Measurements from ENCODE around the gene ZNF425. TPM values are rescaled to one million over a fixed set of nuclear protein-coding genes. Genes with fewer than 3 reads are reported as not detected.

ZNF425 gene
- total and polyA plus RNA-seq, 9 of the 15 experiments (the other 6 are each of a cell fraction or from before 2014, with no cell fraction given): 0.03 to 0.89 (median 0.54) TPM

DNA sequence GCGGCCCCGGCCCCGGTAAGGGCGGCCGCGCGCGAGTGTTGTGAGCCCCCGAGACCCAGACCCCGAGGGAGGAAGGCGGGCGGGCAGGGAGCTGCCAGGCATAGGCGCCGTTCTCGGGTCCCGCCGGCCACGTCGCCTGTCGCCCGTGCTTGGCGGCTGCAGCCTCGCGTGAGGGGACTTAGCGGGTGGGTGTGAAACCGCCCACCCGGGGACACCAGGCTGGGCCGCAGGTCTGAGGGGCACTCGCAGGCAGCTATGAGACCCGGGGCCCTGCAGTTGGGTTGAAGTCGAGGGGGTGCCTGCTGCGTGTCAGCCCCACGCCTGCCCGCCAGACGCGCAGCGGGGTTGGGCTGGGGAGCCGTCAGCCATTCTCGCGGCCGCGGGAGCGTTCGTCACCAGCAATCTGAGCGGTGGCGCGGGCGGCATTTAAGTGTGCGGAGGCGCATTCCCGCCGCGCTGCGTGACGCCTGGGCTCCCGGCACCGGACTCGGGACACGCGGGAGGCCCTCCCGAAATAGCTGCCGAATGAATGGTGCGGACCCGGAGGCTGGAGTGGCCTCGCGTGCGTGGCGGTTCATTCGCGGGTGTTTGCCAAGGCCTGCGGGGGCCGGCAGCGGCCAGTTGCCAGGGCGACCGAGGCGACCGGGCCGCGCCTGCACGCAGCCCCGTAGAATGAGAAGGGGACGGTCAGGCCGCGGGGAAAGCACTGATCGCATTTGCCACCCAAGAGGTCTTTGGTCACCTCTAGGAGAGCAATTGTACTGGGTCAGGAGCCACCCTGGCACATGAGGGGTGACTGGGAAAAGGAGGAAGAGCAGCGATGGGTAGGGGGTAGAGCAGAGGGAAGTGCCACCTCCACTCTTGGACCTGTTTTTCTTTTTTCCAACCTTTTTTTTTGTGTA, 21.9 kb upstream of the ZNF425 start (continued):
- TF ChIP-seq, protein P1, sequence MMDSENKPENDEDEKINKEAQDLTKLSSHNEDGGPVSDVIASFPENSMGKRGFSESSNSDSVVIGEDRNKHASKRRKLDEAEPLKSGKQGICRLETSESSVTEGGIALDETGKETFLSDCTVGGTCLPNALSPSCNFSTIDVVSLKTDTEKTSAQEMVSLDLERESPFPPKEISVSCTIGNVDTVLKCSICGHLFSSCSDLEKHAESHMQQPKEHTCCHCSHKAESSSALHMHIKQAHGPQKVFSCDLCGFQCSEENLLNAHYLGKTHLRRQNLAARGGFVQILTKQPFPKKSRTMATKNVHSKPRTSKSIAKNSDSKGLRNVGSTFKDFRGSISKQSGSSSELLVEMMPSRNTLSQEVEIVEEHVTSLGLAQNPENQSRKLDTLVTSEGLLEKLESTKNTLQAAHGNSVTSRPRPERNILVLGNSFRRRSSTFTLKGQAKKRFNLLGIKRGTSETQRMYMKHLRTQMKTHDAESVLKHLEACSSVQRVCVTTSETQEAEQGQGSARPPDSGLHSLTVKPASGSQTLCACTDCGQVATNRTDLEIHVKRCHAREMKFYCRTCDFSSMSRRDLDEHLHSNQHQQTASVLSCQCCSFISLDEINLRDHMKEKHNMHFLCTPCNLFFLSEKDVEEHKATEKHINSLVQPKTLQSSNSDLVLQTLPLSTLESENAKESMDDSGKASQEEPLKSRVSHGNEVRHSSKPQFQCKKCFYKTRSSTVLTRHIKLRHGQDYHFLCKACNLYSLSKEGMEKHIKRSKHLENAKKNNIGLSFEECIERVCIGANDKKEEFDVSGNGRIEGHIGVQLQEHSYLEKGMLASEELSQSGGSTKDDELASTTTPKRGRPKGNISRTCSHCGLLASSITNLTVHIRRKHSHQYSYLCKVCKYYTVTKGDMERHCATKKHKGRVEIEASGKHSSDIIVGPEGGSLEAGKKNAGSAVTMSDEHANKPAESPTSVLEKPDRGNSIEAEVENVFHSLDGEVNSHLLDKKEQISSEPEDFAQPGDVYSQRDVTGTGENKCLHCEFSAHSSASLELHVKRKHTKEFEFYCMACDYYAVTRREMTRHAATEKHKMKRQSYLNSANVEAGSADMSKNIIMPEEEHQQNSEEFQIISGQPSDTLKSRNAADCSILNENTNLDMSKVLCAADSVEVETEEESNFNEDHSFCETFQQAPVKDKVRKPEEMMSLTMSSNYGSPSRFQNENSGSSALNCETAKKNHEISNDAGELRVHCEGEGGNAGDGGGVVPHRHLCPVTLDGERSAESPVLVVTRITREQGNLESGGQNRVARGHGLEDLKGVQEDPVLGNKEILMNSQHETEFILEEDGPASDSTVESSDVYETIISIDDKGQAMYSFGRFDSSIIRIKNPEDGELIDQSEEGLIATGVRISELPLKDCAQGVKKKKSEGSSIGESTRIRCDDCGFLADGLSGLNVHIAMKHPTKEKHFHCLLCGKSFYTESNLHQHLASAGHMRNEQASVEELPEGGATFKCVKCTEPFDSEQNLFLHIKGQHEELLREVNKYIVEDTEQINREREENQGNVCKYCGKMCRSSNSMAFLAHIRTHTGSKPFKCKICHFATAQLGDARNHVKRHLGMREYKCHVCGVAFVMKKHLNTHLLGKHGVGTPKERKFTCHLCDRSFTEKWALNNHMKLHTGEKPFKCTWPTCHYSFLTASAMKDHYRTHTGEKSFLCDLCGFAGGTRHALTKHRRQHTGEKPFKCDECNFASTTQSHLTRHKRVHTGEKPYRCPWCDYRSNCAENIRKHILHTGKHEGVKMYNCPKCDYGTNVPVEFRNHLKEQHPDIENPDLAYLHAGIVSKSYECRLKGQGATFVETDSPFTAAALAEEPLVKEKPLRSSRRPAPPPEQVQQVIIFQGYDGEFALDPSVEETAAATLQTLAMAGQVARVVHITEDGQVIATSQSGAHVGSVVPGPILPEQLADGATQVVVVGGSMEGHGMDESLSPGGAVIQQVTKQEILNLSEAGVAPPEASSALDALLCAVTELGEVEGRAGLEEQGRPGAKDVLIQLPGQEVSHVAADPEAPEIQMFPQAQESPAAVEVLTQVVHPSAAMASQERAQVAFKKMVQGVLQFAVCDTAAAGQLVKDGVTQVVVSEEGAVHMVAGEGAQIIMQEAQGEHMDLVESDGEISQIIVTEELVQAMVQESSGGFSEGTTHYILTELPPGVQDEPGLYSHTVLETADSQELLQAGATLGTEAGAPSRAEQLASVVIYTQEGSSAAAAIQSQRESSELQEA (IDR thresholded peaks at IDR 0.05; ENCODE audit: low read depth): no peak
- TF ChIP-seq, protein P2, sequence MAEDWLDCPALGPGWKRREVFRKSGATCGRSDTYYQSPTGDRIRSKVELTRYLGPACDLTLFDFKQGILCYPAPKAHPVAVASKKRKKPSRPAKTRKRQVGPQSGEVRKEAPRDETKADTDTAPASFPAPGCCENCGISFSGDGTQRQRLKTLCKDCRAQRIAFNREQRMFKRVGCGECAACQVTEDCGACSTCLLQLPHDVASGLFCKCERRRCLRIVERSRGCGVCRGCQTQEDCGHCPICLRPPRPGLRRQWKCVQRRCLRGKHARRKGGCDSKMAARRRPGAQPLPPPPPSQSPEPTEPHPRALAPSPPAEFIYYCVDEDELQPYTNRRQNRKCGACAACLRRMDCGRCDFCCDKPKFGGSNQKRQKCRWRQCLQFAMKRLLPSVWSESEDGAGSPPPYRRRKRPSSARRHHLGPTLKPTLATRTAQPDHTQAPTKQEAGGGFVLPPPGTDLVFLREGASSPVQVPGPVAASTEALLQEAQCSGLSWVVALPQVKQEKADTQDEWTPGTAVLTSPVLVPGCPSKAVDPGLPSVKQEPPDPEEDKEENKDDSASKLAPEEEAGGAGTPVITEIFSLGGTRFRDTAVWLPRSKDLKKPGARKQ (CRISPR knock-in tag; IDR thresholded peaks at IDR 0.05): no peak
- 0 out of 2 replicates have a peak, but pooled peaks have one; percentile 11 for TF ChIP-seq PBX2 (CRISPR knock-in tag; IDR thresholded peaks at IDR 0.05; ENCODE audit: low read depth)
- TF ChIP-seq PBX2 (tag; conservative IDR thresholded peaks at IDR 0.05; ENCODE audit: low read depth): no peak
- TF ChIP-seq, protein P3, sequence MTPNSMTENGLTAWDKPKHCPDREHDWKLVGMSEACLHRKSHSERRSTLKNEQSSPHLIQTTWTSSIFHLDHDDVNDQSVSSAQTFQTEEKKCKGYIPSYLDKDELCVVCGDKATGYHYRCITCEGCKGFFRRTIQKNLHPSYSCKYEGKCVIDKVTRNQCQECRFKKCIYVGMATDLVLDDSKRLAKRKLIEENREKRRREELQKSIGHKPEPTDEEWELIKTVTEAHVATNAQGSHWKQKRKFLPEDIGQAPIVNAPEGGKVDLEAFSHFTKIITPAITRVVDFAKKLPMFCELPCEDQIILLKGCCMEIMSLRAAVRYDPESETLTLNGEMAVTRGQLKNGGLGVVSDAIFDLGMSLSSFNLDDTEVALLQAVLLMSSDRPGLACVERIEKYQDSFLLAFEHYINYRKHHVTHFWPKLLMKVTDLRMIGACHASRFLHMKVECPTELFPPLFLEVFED (CRISPR knock-in tag; conservative IDR thresholded peaks at IDR 0.05): no peak
- no peak for TF ChIP-seq TCFL5 (CRISPR knock-in tag; conservative IDR thresholded peaks at IDR 0.05)
- TF ChIP-seq FOXO4 (CRISPR knock-in tag; IDR thresholded peaks at IDR 0.05): 0 out of 2 replicates have a peak, but pooled peaks have one; percentile 14
- 0 out of 2 replicates have a peak, but pooled peaks have one; percentile 4 for TF ChIP-seq PHB (CRISPR knock-in tag; IDR thresholded peaks at IDR 0.05)
- no peak for TF ChIP-seq CHD2 (IDR thresholded peaks at IDR 0.05; ENCODE audit: low read depth, low read length)
- no peak for TF ChIP-seq BDP1 (IDR thresholded peaks at IDR 0.05; ENCODE audit: insufficient read depth, insufficient read length)

Measured in K562 (cell line).